Peyer's patch (tissue), 4 donors: ENCODE measurements around the gene OTUD5. TPM values are rescaled to one million over a fixed set of nuclear protein-coding genes. Genes with fewer than 3 reads are reported as not detected.
A peak's percentile ranks its signal among the peaks of the same experiment; 100 is the strongest.

ENCODE experiments used
- DNase-seq, 3 donors: peaks; one replicate each; pipeline ENCODE4 v3.0.0-alpha.2; 2017 to 2019
- H3K27ac ChIP-seq, 4 donors: fragments of 200-600 bp; sonication (generic); one replicate each; pipeline ENCODE4 v1.5.1; 2016 to 2019
- H3K27me3 ChIP-seq, 2 donors: fragments of 200-600 bp; sonication (generic); one replicate each; pipeline ENCODE4 v1.5.1; 2019
- H3K36me3 ChIP-seq, 3 donors: fragments of 200-600 bp; sonication (generic); one replicate each; pipeline ENCODE4 v1.5.1; 2016 to 2019
- H3K4me1 ChIP-seq, 4 donors: fragments of 200-600 bp; sonication (generic); one replicate each; pipeline ENCODE4 v1.5.1; 2016 to 2019
- H3K4me3 ChIP-seq, 4 donors: fragments of 200-600 bp; sonication (generic); 1 replicate in 3 of 4; 2 replicates in 1 of 4; pipeline ENCODE4 v1.5.1; 2016 to 2019; ENCODE audit warnings: mild to moderate bottlenecking in 1 of 4
- H3K9me3 ChIP-seq, 4 donors: fragments of 200-600 bp; sonication (generic); one replicate each; pipeline ENCODE4 v1.5.1; 2016 to 2019; ENCODE audit warnings: mild to moderate bottlenecking in 1 of 4
- CTCF ChIP-seq, 6 experiments: fragments of 450-650 bp in 4 of 6; fragments of 200-600 bp in 2 of 6; sonication (generic) in 1 of 6; IDR thresholded peaks; one replicate each; pipeline ENCODE4 v1.5.1; 2017 to 2019; ENCODE audit warnings: antibody characterized with exemption in 6 of 6, mild to moderate bottlenecking in 3 of 6, moderate library complexity in 1 of 6
- POLR2A ChIP-seq, 2 donors: fragments of 450-650 bp; IDR thresholded peaks; one replicate each; pipeline ENCODE4 v1.5.1; 2017; ENCODE audit warnings: antibody characterized with exemption in 2 of 2, mild to moderate bottlenecking in 2 of 2, moderate library complexity in 2 of 2
- total RNA-seq, 4 donors: library from RNA; depleted of rRNA; stranded (reverse); fragments of >200 nt; gene quantifications; one replicate each; pipeline ENCODE4 v1.1.0, GENCODE V29; 2016

The OTUD5 gene
- total RNA-seq, 4 donors from 2014 or later, result 49.7 to 79.2 (median 71.0) TPM

- H3K27me3 ChIP-seq, result no peaks in the 10 kb centered on the region
- H3K4me1 ChIP-seq, result peaks cover 0 to 25% (median 5%) of the 10 kb centered on the region in 4 donors
- peaks cover 0 to 7% (median 0%) of the 10 kb centered on the region in 3 donors for H3K36me3 ChIP-seq
- peak; percentile 92 to 97 (median 92) for DNase-seq
- H3K4me3 ChIP-seq, result peak overlapping the region; percentile 58 to 80 (median 62)
- peak overlapping the region; percentile 85 to 97 (median 95) for H3K27ac ChIP-seq
- TF ChIP-seq POLR2A (IDR thresholded peaks at IDR 0.05) (peak; percentile 44 to 71), CTCF (IDR thresholded peaks at IDR 0.05) (no peak)
- H3K9me3 ChIP-seq, result no peaks in the 10 kb centered on the region
Measured at GRCh38 chrX:48957827-48958634, 624 bp upstream of the OTUD5 start.

- peak in 1 of 3 donors; percentile 58 for DNase-seq
- Histone ChIP-seq H3K36me3 (peaks cover 0 to 7% (median 0%) of the 10 kb centered on the region in 3 donors), H3K27me3 (no peaks in the 10 kb centered on the region), H3K9me3 (no peaks in the 10 kb centered on the region), H3K4me3 (peak overlapping the region; percentile 58 to 80 (median 62)), H3K27ac (peak overlapping the region; percentile 85 to 97 (median 95)), H3K4me1 (peaks cover 0 to 25% (median 5%) of the 10 kb centered on the region in 4 donors)
- TF ChIP-seq POLR2A (IDR thresholded peaks at IDR 0.05), result no peak
- no peak for TF ChIP-seq CTCF (IDR thresholded peaks at IDR 0.05)
Measured at GRCh38 chrX:48956728-48957414, 536 bp downstream of the OTUD5 start.

DNA sequence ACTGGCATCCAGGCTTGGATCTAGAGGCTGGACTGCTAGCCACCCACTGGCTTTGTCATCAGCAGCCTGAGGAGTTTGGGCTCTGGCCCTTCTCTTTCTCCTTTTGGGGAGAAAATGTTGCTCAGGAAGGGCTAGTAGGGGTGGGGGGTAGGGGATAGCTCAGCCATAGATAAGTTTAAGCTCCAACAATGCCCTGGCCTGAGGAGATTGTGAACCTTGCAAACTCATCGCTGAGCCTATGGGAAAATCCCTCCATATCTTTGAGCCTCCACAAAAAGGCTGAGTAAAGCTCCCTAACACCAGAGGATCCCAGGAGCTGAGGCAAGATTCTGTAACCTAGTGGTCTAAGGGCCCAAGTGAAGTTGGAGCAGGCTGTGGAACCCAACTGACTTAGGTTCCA, 8.8 kb downstream of the OTUD5 start:
- Histone ChIP-seq H3K27ac (no peak overlapping the region), H3K27me3 (no peaks in the 10 kb centered on the region), H3K4me1 (no peaks in the 10 kb centered on the region), H3K9me3 (no peaks in the 10 kb centered on the region), H3K4me3 (no peak overlapping the region), H3K36me3 (no peaks in the 10 kb centered on the region)
- no peak for TF ChIP-seq POLR2A (IDR thresholded peaks at IDR 0.05)
- no peak for TF ChIP-seq CTCF (IDR thresholded peaks at IDR 0.05)
- DNase-seq, result no peak

- Histone ChIP-seq H3K36me3 (no peaks in the 10 kb centered on the region), H3K4me1 (peaks cover 0 to 4% (median under 1%) of the 10 kb centered on the region in 4 donors), H3K4me3 (no peak overlapping the region), H3K27me3 (no peaks in the 10 kb centered on the region), H3K27ac (peak overlapping the region in 1 of 4 donors; percentile 25), H3K9me3 (no peaks in the 10 kb centered on the region)
- DNase-seq, result peak in 2 of 3 donors; percentile 57 to 82
- TF ChIP-seq POLR2A (IDR thresholded peaks at IDR 0.05), result no peak
- peak; percentile 52 to 73 (median 66) for TF ChIP-seq CTCF (IDR thresholded peaks at IDR 0.05)
Measured at GRCh38 chrX:48945517-48946348, 11.7 kb downstream of the OTUD5 start.

DNA sequence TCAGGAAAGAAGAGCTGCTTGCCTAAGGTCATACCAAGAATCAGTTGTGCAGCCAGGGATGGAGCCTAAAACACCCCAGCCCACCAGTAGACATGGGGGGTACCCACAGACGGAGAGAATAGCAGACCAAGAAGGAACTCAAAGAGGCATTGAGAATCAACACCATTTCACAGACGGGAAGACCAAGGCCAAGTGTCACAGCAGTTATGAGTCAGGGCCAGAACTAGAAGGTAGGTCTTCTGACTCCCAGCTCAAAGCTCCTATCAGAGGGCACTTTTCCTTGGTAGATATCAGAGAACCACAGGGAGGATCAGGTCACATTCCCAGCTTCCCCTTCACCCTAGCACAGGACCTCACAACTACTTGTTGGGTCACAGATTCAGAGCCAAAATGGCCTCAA, 14.5 kb downstream of the OTUD5 start:
- DNase-seq, result no peak
- Histone ChIP-seq H3K27ac (peak overlapping the region in 2 of 4 donors; percentile 3 to 31), H3K27me3 (no peaks in the 10 kb centered on the region), H3K36me3 (no peaks in the 10 kb centered on the region), H3K4me1 (peaks cover 0 to 17% (median 6%) of the 10 kb centered on the region in 4 donors), H3K4me3 (no peak overlapping the region), H3K9me3 (no peaks in the 10 kb centered on the region)
- TF ChIP-seq CTCF (IDR thresholded peaks at IDR 0.05) (no peak), POLR2A (IDR thresholded peaks at IDR 0.05) (no peak)
